Erythroblast (primary cell): ENCODE measurements around the gene SLC2A5.

Source experiments
- GATA1 ChIP-seq: IDR thresholded peaks from 2 replicates; pipeline ENCODE4 v1.6.1; 2011; ENCODE audit warnings: low read depth, mild to moderate bottlenecking, control low read depth, low read length, moderate library complexity
- POLR2A ChIP-seq: IDR thresholded peaks from 2 replicates; pipeline ENCODE4 v1.6.1; 2011; ENCODE audit warnings: mild to moderate bottlenecking, low read length

GRCh38 chr1:9041116-9041779 lies 28.2 kb downstream of the SLC2A5 start:
- TF ChIP-seq POLR2A (no peak), GATA1 (no peak)
